Gastroesophageal sphincter (tissue), 4 donors: ENCODE data around the gene MRFAP1L1. TPM values are rescaled to one million over a fixed set of nuclear protein-coding genes. Genes with fewer than 3 reads are reported as not detected.
"Not testable (repeated sequence)": the region's sequence is repeated elsewhere in the genome, so short reads cannot be mapped to it uniquely, and the experiment has no call there.

Experiments used
- ATAC-seq: fragments of 150-250 bp; one replicate; pipeline ENCODE4 v1.9.1; 2016; ENCODE audit warnings: mild to moderate bottlenecking, moderate library complexity
- H3K27ac ChIP-seq, 4 donors: fragments of 200-600 bp; sonication (generic) in 3 of 4; 1 replicate in 3 of 4; 2 replicates in 1 of 4; pipeline ENCODE4 v1.5.1; 2016 to 2019
- H3K27me3 ChIP-seq: fragments of 200-600 bp; sonication (generic); one replicate; pipeline ENCODE4 v1.5.1; 2019
- H3K36me3 ChIP-seq, 2 donors: fragments of 200-600 bp; sonication (generic); one replicate each; pipeline ENCODE4 v1.5.1; 2019; ENCODE audit warnings: control low read depth in 1 of 2
- H3K4me1 ChIP-seq, 3 donors: fragments of 200-600 bp; sonication (generic); 1 replicate in 2 of 3; 2 replicates in 1 of 3; pipeline ENCODE4 v1.5.1; 2016 to 2019; ENCODE audit warnings: control low read depth in 2 of 3
- H3K4me3 ChIP-seq, 2 donors: fragments of 200-600 bp; sonication (generic); one replicate each; pipeline ENCODE4 v1.5.1; 2019; ENCODE audit warnings: mild to moderate bottlenecking in 1 of 2, moderate library complexity in 1 of 2
- H3K9me3 ChIP-seq, 3 donors: fragments of 200-600 bp; sonication (generic); one replicate each; pipeline ENCODE4 v1.5.1; 2017 to 2019; ENCODE audit warnings: control low read depth in 2 of 3
- CTCF ChIP-seq, 4 experiments: fragments of 200-600 bp in 2 of 4; fragments of 450-650 bp in 2 of 4; sonication (generic) in 1 of 4; IDR thresholded peaks; one replicate each; pipeline ENCODE4 v1.5.1; 2017 to 2019; ENCODE audit warnings: antibody characterized with exemption in 4 of 4, mild to moderate bottlenecking in 2 of 4, moderate library complexity in 2 of 4
- EP300 ChIP-seq: sonication (generic); formaldehyde crosslinking; IDR thresholded peaks from one replicate; pipeline ENCODE4 v1.6.1; 2017; ENCODE audit warnings: antibody characterized with exemption, mild to moderate bottlenecking
- POLR2A ChIP-seq, 2 donors: fragments of 450-650 bp; IDR thresholded peaks; one replicate each; pipeline ENCODE4 v1.6.1; 2017; ENCODE audit warnings: antibody characterized with exemption in 2 of 2, mild to moderate bottlenecking in 2 of 2, moderate library complexity in 1 of 2
- POLR2AphosphoS5 ChIP-seq: sonication (generic); formaldehyde crosslinking; IDR thresholded peaks from one replicate; pipeline ENCODE4 v1.6.1; 2017; ENCODE audit warnings: antibody characterized with exemption
- WGBS, 2 donors: methylation state at CpG; one replicate each; pipeline ENCODE4 v1.1.5; 2018; ENCODE audit warnings: low coverage in 1 of 2; 5-methylcytosine and 5-hydroxymethylcytosine counted together
- total RNA-seq, 4 donors: library from RNA; depleted of rRNA; stranded (reverse); fragments of >200 nt; gene quantifications; one replicate each; pipeline ENCODE4 v1.1.0, GENCODE V29; 2016

MRFAP1L1 gene
- total RNA-seq, 4 donors from 2014 or later, result 59.2 to 74.1 (median 66.8) TPM

- peaks cover 0 to 51% (median 27%) of the 10 kb centered on the region in 3 donors for H3K4me1 ChIP-seq
- TF ChIP-seq POLR2AphosphoS5 (peak; percentile 79), CTCF (IDR thresholded peaks at IDR 0.05) (peak in 2 of 4 experiments; percentile 1 to 37), POLR2A (IDR thresholded peaks at IDR 0.05) (peak; percentile 52 to 55), EP300 (no peak)
- no peaks in the 10 kb centered on the region for H3K9me3 ChIP-seq
- WGBS, 2 donors, result 36% methylated on average over 4 of the region's 89 CpGs; no CpG with 5 or more reads in 1 of the 2 donors
- H3K27me3 ChIP-seq, result no peaks in the 10 kb centered on the region
- peak overlapping the region; percentile 58 to 94 (median 89) for H3K27ac ChIP-seq
- H3K4me3 ChIP-seq, result peak overlapping the region; percentile 79 to 90
- peaks cover 0 to 31% of the 10 kb centered on the region in 2 donors for H3K36me3 ChIP-seq
- ATAC-seq, result peak; percentile 98
These were observed 35.8 kb downstream of the MRFAP1L1 start for GRCh38 chr4:6673660-6674499.

GRCh38 chr4:6673191-6673659, 36.4 kb downstream of the MRFAP1L1 start:
- TF ChIP-seq POLR2AphosphoS5 (peak; percentile 21), POLR2A (IDR thresholded peaks at IDR 0.05) (peak in 1 of 2 donors; percentile 17)
- Histone ChIP-seq H3K4me3 (peak overlapping the region; percentile 79 to 90), H3K4me1 (peaks cover 0 to 51% (median 27%) of the 10 kb centered on the region in 3 donors), H3K36me3 (peaks cover 0 to 37% of the 10 kb centered on the region in 2 donors), H3K27ac (peak overlapping the region; percentile 57 to 94 (median 89))
- 23% methylated on average over 12 of the region's 14 CpGs; no CpG with 5 or more reads in 1 of the 2 donors for WGBS, 2 donors
- not testable (repeated sequence) for H3K9me3 ChIP-seq, H3K27me3 ChIP-seq, ATAC-seq

- not testable (repeated sequence) for H3K27me3 ChIP-seq, ATAC-seq, H3K9me3 ChIP-seq
- Histone ChIP-seq H3K4me1 (peaks cover 0 to 47% (median 27%) of the 10 kb centered on the region in 3 donors), H3K36me3 (peaks cover 0 to 42% of the 10 kb centered on the region in 2 donors), H3K27ac (peak overlapping the region in 2 of 4 donors; percentile 86 to 94), H3K4me3 (peak overlapping the region in 1 of 2 donors; percentile 90)
- 100% methylated on average over 2 of the region's 34 CpGs; no CpG with 5 or more reads in 1 of the 2 donors for WGBS, 2 donors
These were observed 37.0 kb downstream of the MRFAP1L1 start for GRCh38 chr4:6672541-6673190.

- WGBS, 2 donors, result 95 to 96% methylated on average over 14 to 15 of the region's 19 CpGs
- H3K36me3 ChIP-seq, result peaks cover 0 to 42% of the 10 kb centered on the region in 2 donors
- TF ChIP-seq EP300 (no peak), POLR2A (IDR thresholded peaks at IDR 0.05) (no peak), POLR2AphosphoS5 (no peak), CTCF (IDR thresholded peaks at IDR 0.05) (no peak)
- H3K9me3 ChIP-seq, result no peaks in the 10 kb centered on the region
- H3K27me3 ChIP-seq, result no peaks in the 10 kb centered on the region
- no peak for ATAC-seq
- peaks cover 0 to 42% (median 25%) of the 10 kb centered on the region in 3 donors for H3K4me1 ChIP-seq
- no peak overlapping the region for H3K4me3 ChIP-seq
- H3K27ac ChIP-seq, result no peak overlapping the region
These were observed 37.5 kb downstream of the MRFAP1L1 start for GRCh38 chr4:6672131-6672530.

- no peak for ATAC-seq
- Histone ChIP-seq H3K27me3 (no peaks in the 10 kb centered on the region), H3K4me1 (peaks cover 0 to 37% (median 20%) of the 10 kb centered on the region in 3 donors), H3K9me3 (no peaks in the 10 kb centered on the region), H3K27ac (no peak overlapping the region), H3K36me3 (peaks cover 0 to 42% of the 10 kb centered on the region in 2 donors), H3K4me3 (no peak overlapping the region)
- 86% methylated on average over 1 of the region's 1 CpG; no CpG with 5 or more reads in 1 of the 2 donors for WGBS, 2 donors
- no peak for TF ChIP-seq POLR2A (IDR thresholded peaks at IDR 0.05)
- no peak for TF ChIP-seq POLR2AphosphoS5
- TF ChIP-seq CTCF (IDR thresholded peaks at IDR 0.05), result no peak
- TF ChIP-seq EP300, result no peak
These were observed 38.0 kb downstream of the MRFAP1L1 start for GRCh38 chr4:6671648-6672047.
